OCI-LY1 (cell line): ENCODE results near the gene ST13.

Experiments used
- CTCF ChIP-seq: fragments of 200-600 bp; sonication (generic), shearing (Covaris generic); IDR thresholded peaks from 2 replicates; pipeline ENCODE4 v1.5.1; 2017; ENCODE audit warnings: mild to moderate bottlenecking, antibody characterized with exemption, low read length, moderate library complexity, mixed read lengths
- EZH2 ChIP-seq: fragments of 200-600 bp; sonication (generic), shearing (Covaris generic); IDR thresholded peaks from 2 replicates; pipeline ENCODE4 v1.8.0; 2017; ENCODE audit warnings: borderline replicate concordance, mixed run types, mild to moderate bottlenecking, antibody characterized with exemption, low read length, moderate library complexity, mixed read lengths

- TF ChIP-seq CTCF: no peak
- TF ChIP-seq EZH2: no peak
Observed at GRCh38 chr22:40819599-40820140, 36.8 kb downstream of the ST13 start.
